Adipocyte (in vitro differentiated cells): Measurements from ENCODE around the gene PHLDB1.
"Not testable (repeated sequence)": the region's sequence is repeated elsewhere in the genome, so short reads cannot be mapped to it uniquely, and the experiment has no call there.

ENCODE experiments used
- DNase-seq: peaks from one replicate; pipeline ENCODE4 v3.0.0-alpha.2; 2015; ENCODE audit warnings: low read depth
- H3K27me3 ChIP-seq: replicated peaks from 2 replicates; pipeline ENCODE4 v1.7.0; 2013; ENCODE audit warnings: mild to moderate bottlenecking, low read length, moderate library complexity; ENCODE audit not compliant: control insufficient read depth, insufficient read depth
- H3K36me3 ChIP-seq: 2 replicates; pipeline ENCODE4 v1.7.0; 2013; ENCODE audit warnings: low read length, mild to moderate bottlenecking, moderate library complexity; ENCODE audit not compliant: control insufficient read depth, insufficient read depth, severe bottlenecking
- H3K4me1 ChIP-seq: 2 replicates; pipeline ENCODE4 v1.7.0; 2013; ENCODE audit warnings: mild to moderate bottlenecking, low read length, moderate library complexity; ENCODE audit not compliant: control insufficient read depth, insufficient read depth
- H3K4me3 ChIP-seq: 2 replicates; pipeline ENCODE4 v1.7.0; 2013; ENCODE audit warnings: mild to moderate bottlenecking, low read length, moderate library complexity
- H3K9ac ChIP-seq: 2 replicates; pipeline ENCODE4 v1.7.0; 2013; ENCODE audit warnings: mild to moderate bottlenecking, low read length, moderate library complexity
- H3K9me3 ChIP-seq: 2 replicates; pipeline ENCODE4 v1.7.0; 2013; ENCODE audit warnings: mild to moderate bottlenecking, low read length, moderate library complexity; ENCODE audit not compliant: control insufficient read depth

The PHLDB1 gene

GRCh38 chr11:118587952-118588351 is 19.5 kb upstream of the PHLDB1 start:
- Histone ChIP-seq H3K4me3 (no peak overlapping the region), H3K4me1 (peaks cover 10% of the 10 kb centered on the region), H3K9me3 (no peaks in the 10 kb centered on the region), H3K36me3 (peaks cover 97% of the 10 kb centered on the region), H3K27me3 (no peaks in the 10 kb centered on the region), H3K9ac (no peak overlapping the region)
- no peak for DNase-seq

GRCh38 chr11:118592616-118593367 is 14.6 kb upstream of the PHLDB1 start:
- peaks cover 91% of the 10 kb centered on the region for H3K36me3 ChIP-seq
- no peak overlapping the region for H3K4me3 ChIP-seq
- no peaks in the 10 kb centered on the region for H3K9me3 ChIP-seq
- H3K9ac ChIP-seq = peak overlapping the region; percentile 35
- H3K27me3 ChIP-seq = no peaks in the 10 kb centered on the region
- peaks cover 25% of the 10 kb centered on the region for H3K4me1 ChIP-seq
- DNase-seq = peak; percentile 20

GRCh38 chr11:118594984-118595383 is 12.4 kb upstream of the PHLDB1 start:
- Histone ChIP-seq H3K9ac (peak overlapping the region; percentile 9), H3K4me1 (peaks cover 25% of the 10 kb centered on the region), H3K36me3 (peaks cover 93% of the 10 kb centered on the region)
- not testable (repeated sequence) for H3K4me3 ChIP-seq, H3K9me3 ChIP-seq, H3K27me3 ChIP-seq
- DNase-seq = peak; percentile 72

- Histone ChIP-seq H3K27me3 (no peaks in the 10 kb centered on the region), H3K4me1 (peaks cover 26% of the 10 kb centered on the region), H3K9me3 (no peaks in the 10 kb centered on the region), H3K36me3 (peaks cover 92% of the 10 kb centered on the region), H3K4me3 (no peak overlapping the region), H3K9ac (peak overlapping the region; percentile 5)
- no peak for DNase-seq
Measured at GRCh38 chr11:118596224-118597146, 10.9 kb upstream of the PHLDB1 start.

GRCh38 chr11:118597556-118597955 is 9.9 kb upstream of the PHLDB1 start:
- no peak for DNase-seq
- H3K4me3 ChIP-seq = no peak overlapping the region
- no peak overlapping the region for H3K9ac ChIP-seq
- H3K9me3 ChIP-seq = no peaks in the 10 kb centered on the region
- peaks cover 31% of the 10 kb centered on the region for H3K4me1 ChIP-seq
- peaks cover 88% of the 10 kb centered on the region for H3K36me3 ChIP-seq
- H3K27me3 ChIP-seq = no peaks in the 10 kb centered on the region

- H3K4me3 ChIP-seq = no peak overlapping the region
- no peaks in the 10 kb centered on the region for H3K9me3 ChIP-seq
- H3K4me1 ChIP-seq = peaks cover 58% of the 10 kb centered on the region
- no peak for DNase-seq
- peaks cover 47% of the 10 kb centered on the region for H3K36me3 ChIP-seq
- H3K27me3 ChIP-seq = no peaks in the 10 kb centered on the region
- peak overlapping the region; percentile 50 for H3K9ac ChIP-seq
Measured at GRCh38 chr11:118602331-118602730, 5.1 kb upstream of the PHLDB1 start.

GRCh38 chr11:118603709-118604108 is 3.7 kb upstream of the PHLDB1 start:
- H3K27me3 ChIP-seq, DNase-seq, H3K9me3 ChIP-seq, H3K4me3 ChIP-seq: not testable (repeated sequence)
- Histone ChIP-seq H3K4me1 (peaks cover 60% of the 10 kb centered on the region), H3K36me3 (peaks cover 33% of the 10 kb centered on the region), H3K9ac (peak overlapping the region; percentile 76)

GRCh38 chr11:118604566-118604965 is 2.8 kb upstream of the PHLDB1 start:
- H3K9me3 ChIP-seq = no peaks in the 10 kb centered on the region
- peaks cover 68% of the 10 kb centered on the region for H3K4me1 ChIP-seq
- peaks cover 24% of the 10 kb centered on the region for H3K36me3 ChIP-seq
- peak overlapping the region; percentile 59 for H3K4me3 ChIP-seq
- no peaks in the 10 kb centered on the region for H3K27me3 ChIP-seq
- peak; percentile 14 for DNase-seq
- H3K9ac ChIP-seq = peak overlapping the region; percentile 76

GRCh38 chr11:118605116-118605867 is 2.1 kb upstream of the PHLDB1 start:
- Histone ChIP-seq H3K9me3 (no peaks in the 10 kb centered on the region), H3K27me3 (no peaks in the 10 kb centered on the region), H3K4me1 (peaks cover 73% of the 10 kb centered on the region), H3K9ac (peak overlapping the region; percentile 76), H3K4me3 (peak overlapping the region; percentile 62), H3K36me3 (peaks cover 17% of the 10 kb centered on the region)
- DNase-seq = peak; percentile 98

GRCh38 chr11:118606157-118606843 is 1.1 kb upstream of the PHLDB1 start:
- peaks cover 8% of the 10 kb centered on the region for H3K36me3 ChIP-seq
- peak overlapping the region; percentile 73 for H3K9ac ChIP-seq
- peak overlapping the region; percentile 62 for H3K4me3 ChIP-seq
- no peaks in the 10 kb centered on the region for H3K9me3 ChIP-seq
- H3K27me3 ChIP-seq = no peaks in the 10 kb centered on the region
- H3K4me1 ChIP-seq = peaks cover 80% of the 10 kb centered on the region
- DNase-seq = peak; percentile 20
